Caco-2 (cell line): ENCODE data around the gene ZNF101. TPM values are rescaled to one million over a fixed set of nuclear protein-coding genes. Genes with fewer than 3 reads are reported as not detected.
"Not testable (repeated sequence)": the region's sequence is repeated elsewhere in the genome, so short reads cannot be mapped to it uniquely, and the experiment has no call there.

Source experiments
- BruUV-seq: library from RNA; stranded (reverse); fragments of 400-500 nt; replicated peaks from 2 replicates; lab custom pipeline; 2021; lab: Mats Ljungman, UMichigan
- CTCF ChIA-PET: fragments of 300-600 bp; sonication (Branson Sonifier 250); formaldehyde crosslinking; loops from one replicate; lab custom pipeline; 2022; ENCODE audit warnings: antibody characterized with exemption; lab: Charles Lee
- POLR2A ChIA-PET: fragments of 300-600 bp; sonication (Branson Sonifier 250); formaldehyde crosslinking; loops from one replicate; lab custom pipeline; 2022; ENCODE audit warnings: antibody characterized with exemption; lab: Charles Lee
- DNase-seq, 2 experiments: peaks; one replicate each; pipeline versions ENCODE4 v3.0.0 to v3.0.0-alpha.2; 2020 to 2022
- H3K27me3 ChIP-seq: replicated peaks from 2 replicates; pipeline ENCODE4 v1.6.0; 2011; ENCODE audit warnings: low read length; ENCODE audit not compliant: control insufficient read depth, insufficient read depth
- H3K36me3 ChIP-seq: 2 replicates; pipeline ENCODE4 v1.5.1; 2011; ENCODE audit warnings: low read length; ENCODE audit not compliant: control insufficient read depth, insufficient read depth
- H3K4me1 ChIP-seq: fragments of 250-450 bp; sonication (Bioruptor Pico); 2 replicates; pipeline ENCODE4 v1.5.1; 2020; ENCODE audit warnings: mild to moderate bottlenecking
- H3K4me3 ChIP-seq: 2 replicates; pipeline ENCODE4 v1.5.1; 2011; ENCODE audit warnings: low read depth, mild to moderate bottlenecking, control low read depth, low read length
- H3K9me3 ChIP-seq: fragments of 250-450 bp; sonication (Bioruptor Pico); 2 replicates; pipeline ENCODE4 v1.5.1; 2020; ENCODE audit warnings: mild to moderate bottlenecking, moderate library complexity
- H3K27ac Mint-ChIP-seq: one replicate; pipeline ENCODE4 v1.8.0; 2022; ENCODE audit warnings: mixed read lengths; ENCODE audit not compliant: unreplicated experiment
- H3K27me3 Mint-ChIP-seq: one replicate; pipeline ENCODE4 v1.8.0; 2022; ENCODE audit warnings: mixed read lengths; ENCODE audit not compliant: insufficient read depth, unreplicated experiment
- H3K36me3 Mint-ChIP-seq: one replicate; pipeline ENCODE4 v1.8.0; 2022; ENCODE audit warnings: mild to moderate bottlenecking, mixed read lengths; ENCODE audit not compliant: insufficient read depth, unreplicated experiment
- H3K4me1 Mint-ChIP-seq: one replicate; pipeline ENCODE4 v1.8.0; 2022; ENCODE audit warnings: low read depth, mixed read lengths; ENCODE audit not compliant: unreplicated experiment
- H3K4me3 Mint-ChIP-seq: one replicate; pipeline ENCODE4 v1.8.0; 2022; ENCODE audit warnings: mild to moderate bottlenecking, moderate library complexity, mixed read lengths; ENCODE audit not compliant: unreplicated experiment
- H3K9me3 Mint-ChIP-seq: one replicate; pipeline ENCODE4 v1.8.0; 2022; ENCODE audit warnings: mixed read lengths; ENCODE audit not compliant: unreplicated experiment
- intact Hi-C: fragments of 100-400 bp; cut with micrococcal nuclease; formaldehyde crosslinking; loops from one replicate; pipeline ENCODE4 v1.10.0; 2022; ENCODE audit not compliant: unreplicated experiment
- total RNA-seq: library from RNA; stranded (reverse); gene quantifications from 2 replicates; pipeline ENCODE4 v1.2.3, GENCODE V29; 2022
- TF ChIP-seq, protein P1 (sequence below), 2 experiments: fragments of 200-600 bp in 1 of 2; IDR thresholded peaks; 1 replicate in 1 of 2; 2 replicates in 1 of 2; pipeline versions ENCODE4 v1.5.1 to v1.8.0; 2011 to 2022; ENCODE audit warnings: antibody characterized with exemption in 1 of 2, control low read depth in 1 of 2, inconsistent platforms in 1 of 2, low read depth in 1 of 2, low read length in 1 of 2, mild to moderate bottlenecking in 1 of 2, moderate library complexity in 1 of 2; ENCODE audit not compliant: insufficient read depth in 1 of 2, severe bottlenecking in 1 of 2, unreplicated experiment in 1 of 2

Gene ZNF101
- total RNA-seq, 1 experiment from 2014 or later, result 11.8 TPM

DNA sequence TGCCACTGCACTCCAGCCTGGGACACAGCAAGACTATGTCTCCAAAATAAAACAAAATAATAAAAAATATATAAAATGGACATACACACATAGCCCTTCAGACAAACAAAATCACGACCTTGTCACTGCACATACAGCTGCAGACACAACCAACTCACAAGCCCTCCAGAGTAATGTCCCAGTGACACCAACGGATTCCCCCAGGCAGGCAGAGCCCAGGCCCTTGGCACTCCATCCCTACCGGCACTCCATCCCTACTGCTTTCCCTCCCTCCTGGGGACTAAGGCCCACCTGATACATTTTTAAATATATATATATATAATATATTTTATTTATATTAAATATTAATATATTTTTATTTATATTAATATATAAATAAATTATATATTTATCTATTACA is 18.5 kb downstream of the ZNF101 start:
- no peaks in the 10 kb centered on the region for H3K4me1 Mint-ChIP-seq
- Histone ChIP-seq H3K27me3 (no peaks in the 10 kb centered on the region), H3K4me3 (no peak overlapping the region), H3K4me1 (no peaks in the 10 kb centered on the region), H3K9me3 (peaks cover 4% of the 10 kb centered on the region; the same call in 1 of the 2 replicates), H3K36me3 (no peaks in the 10 kb centered on the region)
- H3K27ac Mint-ChIP-seq, result no peak overlapping the region
- CTCF ChIA-PET, result no interaction called here
- peaks cover 19% of the 10 kb centered on the region for H3K9me3 Mint-ChIP-seq
- H3K27me3 Mint-ChIP-seq, result no peaks in the 10 kb centered on the region
- DNase-seq, result no peak
- TF ChIP-seq, protein P1, sequence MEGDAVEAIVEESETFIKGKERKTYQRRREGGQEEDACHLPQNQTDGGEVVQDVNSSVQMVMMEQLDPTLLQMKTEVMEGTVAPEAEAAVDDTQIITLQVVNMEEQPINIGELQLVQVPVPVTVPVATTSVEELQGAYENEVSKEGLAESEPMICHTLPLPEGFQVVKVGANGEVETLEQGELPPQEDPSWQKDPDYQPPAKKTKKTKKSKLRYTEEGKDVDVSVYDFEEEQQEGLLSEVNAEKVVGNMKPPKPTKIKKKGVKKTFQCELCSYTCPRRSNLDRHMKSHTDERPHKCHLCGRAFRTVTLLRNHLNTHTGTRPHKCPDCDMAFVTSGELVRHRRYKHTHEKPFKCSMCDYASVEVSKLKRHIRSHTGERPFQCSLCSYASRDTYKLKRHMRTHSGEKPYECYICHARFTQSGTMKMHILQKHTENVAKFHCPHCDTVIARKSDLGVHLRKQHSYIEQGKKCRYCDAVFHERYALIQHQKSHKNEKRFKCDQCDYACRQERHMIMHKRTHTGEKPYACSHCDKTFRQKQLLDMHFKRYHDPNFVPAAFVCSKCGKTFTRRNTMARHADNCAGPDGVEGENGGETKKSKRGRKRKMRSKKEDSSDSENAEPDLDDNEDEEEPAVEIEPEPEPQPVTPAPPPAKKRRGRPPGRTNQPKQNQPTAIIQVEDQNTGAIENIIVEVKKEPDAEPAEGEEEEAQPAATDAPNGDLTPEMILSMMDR (IDR thresholded peaks at IDR 0.05; ENCODE audit: insufficient read depth in 1 of 2, low read depth in 1 of 2, low read length in 1 of 2, severe bottlenecking in 1 of 2, unreplicated experiment in 1 of 2), result no peak
- no TSS peak for BruUV-seq
- H3K36me3 Mint-ChIP-seq, result no peaks in the 10 kb centered on the region
- intact Hi-C loops, result no loop called here
- H3K4me3 Mint-ChIP-seq, result no peak overlapping the region
- POLR2A ChIA-PET, result no interaction called here

DNA sequence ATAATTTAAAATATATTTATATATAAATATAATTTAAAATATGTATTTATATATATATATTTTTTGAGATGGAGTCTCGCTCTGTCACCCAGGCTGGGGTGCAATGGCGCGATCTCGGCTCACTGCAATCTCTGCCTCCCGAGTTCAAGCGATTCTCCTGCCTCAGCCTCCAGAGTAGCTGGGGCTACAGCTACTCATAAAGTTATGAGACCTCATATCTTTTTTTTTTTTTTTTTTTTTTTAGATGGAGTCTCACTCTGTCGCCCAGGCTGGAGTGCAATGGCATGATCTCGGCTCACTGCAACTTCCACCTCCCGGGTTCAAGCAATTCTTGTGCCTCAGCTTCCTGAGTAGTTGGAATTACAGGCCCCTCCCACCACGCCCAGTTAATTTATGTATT is 20.4 kb downstream of the ZNF101 start:
- H3K27me3 Mint-ChIP-seq, POLR2A ChIA-PET, H3K36me3 ChIP-seq, CTCF ChIA-PET, H3K9me3 ChIP-seq, H3K27ac Mint-ChIP-seq, H3K4me1 Mint-ChIP-seq, H3K4me3 ChIP-seq, DNase-seq, H3K36me3 Mint-ChIP-seq, H3K27me3 ChIP-seq, H3K4me3 Mint-ChIP-seq, BruUV-seq, H3K4me1 ChIP-seq, intact Hi-C loops: not testable (repeated sequence)
- peaks cover 19% of the 10 kb centered on the region for H3K9me3 Mint-ChIP-seq

DNA sequence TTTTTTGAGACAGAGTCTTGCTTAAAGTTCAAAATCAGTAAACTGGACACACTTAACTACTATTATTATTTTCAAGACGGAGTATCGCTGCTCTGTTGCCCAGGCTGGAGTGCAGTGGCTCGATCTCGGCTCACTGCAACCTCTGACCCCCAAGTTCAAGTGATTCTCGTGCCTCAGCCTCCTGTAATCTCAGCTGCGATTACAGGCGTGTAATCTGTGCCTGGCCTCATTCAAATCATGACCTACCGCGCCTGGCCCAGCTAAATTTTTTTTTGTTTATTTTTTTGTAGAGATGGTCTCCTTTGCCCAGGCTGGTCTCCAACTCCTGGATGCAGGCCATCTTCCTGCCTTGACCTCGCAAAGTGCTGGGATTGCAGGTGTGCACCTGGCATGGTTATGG is 23.0 kb downstream of the ZNF101 start:
- DNase-seq, result no peak
- no peak overlapping the region for H3K27ac Mint-ChIP-seq
- H3K9me3 Mint-ChIP-seq, result peaks cover 3% of the 10 kb centered on the region
- no peak overlapping the region for H3K4me3 ChIP-seq
- H3K36me3 Mint-ChIP-seq, result no peaks in the 10 kb centered on the region
- no peaks in the 10 kb centered on the region for H3K4me1 ChIP-seq
- TF ChIP-seq, protein P1 (IDR thresholded peaks at IDR 0.05; ENCODE audit: insufficient read depth in 1 of 2, low read depth in 1 of 2, low read length in 1 of 2, severe bottlenecking in 1 of 2, unreplicated experiment in 1 of 2), result no peak
- no peaks in the 10 kb centered on the region for H3K27me3 ChIP-seq
- H3K27me3 Mint-ChIP-seq, result no peaks in the 10 kb centered on the region
- BruUV-seq, result no TSS peak
- H3K4me3 Mint-ChIP-seq, result no peak overlapping the region
- no peaks in the 10 kb centered on the region for H3K36me3 ChIP-seq
- H3K9me3 ChIP-seq, result no peaks in the 10 kb centered on the region; the same call in 1 of the 2 replicates
- H3K4me1 Mint-ChIP-seq, result no peaks in the 10 kb centered on the region
- CTCF ChIA-PET, result no interaction called here
- POLR2A ChIA-PET, result interaction anchor here (0.6 kb wide), 1 partner anchor 42 kb away, joined by 4 read pairs; no protein-coding TSS in a partner anchor
- intact Hi-C loops, result no loop called here

DNA sequence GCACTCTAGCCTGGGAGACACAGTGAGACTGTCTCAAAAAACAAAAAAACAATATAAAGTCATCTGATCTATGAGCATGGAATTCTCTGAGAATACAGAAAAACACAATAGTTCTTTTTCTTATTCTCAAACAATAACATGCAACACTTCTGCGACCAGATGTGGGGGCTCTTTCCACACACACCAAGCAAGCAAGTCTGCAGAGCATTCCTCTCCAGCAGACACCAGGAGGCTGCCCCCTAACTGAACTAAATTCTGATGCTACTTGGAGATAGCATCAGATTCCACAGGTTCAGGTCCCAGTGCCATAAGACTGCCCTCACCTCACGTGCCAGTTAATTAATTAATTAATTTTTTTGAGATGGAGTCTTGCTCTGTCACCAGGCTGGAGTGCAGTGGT is 27.7 kb downstream of the ZNF101 start:
- intact Hi-C loops, result no loop called here
- H3K27me3 ChIP-seq, result no peaks in the 10 kb centered on the region
- no peak overlapping the region for H3K4me3 ChIP-seq
- Mint-ChIP-seq H3K36me3 (no peaks in the 10 kb centered on the region), H3K4me3 (no peak overlapping the region), H3K4me1 (no peaks in the 10 kb centered on the region), H3K9me3 (no peaks in the 10 kb centered on the region), H3K27me3 (no peaks in the 10 kb centered on the region), H3K27ac (no peak overlapping the region)
- ChIA-PET POLR2A (no interaction called here), CTCF (no interaction called here)
- no peaks in the 10 kb centered on the region for H3K36me3 ChIP-seq
- H3K9me3 ChIP-seq, result no peaks in the 10 kb centered on the region
- no TSS peak for BruUV-seq
- H3K4me1 ChIP-seq, result no peaks in the 10 kb centered on the region
- TF ChIP-seq, protein P1 (IDR thresholded peaks at IDR 0.05; ENCODE audit: insufficient read depth in 1 of 2, low read depth in 1 of 2, low read length in 1 of 2, severe bottlenecking in 1 of 2, unreplicated experiment in 1 of 2), result no peak
- no peak for DNase-seq
